ENCODE measurements around the gene CCL28. TPM values are rescaled to one million over a fixed set of nuclear protein-coding genes. Genes with fewer than 3 reads are reported as not detected.

CCL28 gene
- total RNA-seq, 2 donors from 2014 or later: 4.4 to 6.3 TPM

- H3K36me3 ChIP-seq: no peaks in the 10 kb centered on the region
- intact Hi-C loops (cut with DNase I): no loop called here
- no peaks in the 10 kb centered on the region for H3K9me3 ChIP-seq
- TF ChIP-seq POLR2AphosphoS5 (IDR thresholded peaks at IDR 0.05): no peak
- no peak for TF ChIP-seq CTCF (IDR thresholded peaks at IDR 0.05)
- no peak for TF ChIP-seq POLR2A (IDR thresholded peaks at IDR 0.05)
- H3K4me3 ChIP-seq: no peak overlapping the region
- H3K27ac ChIP-seq: no peak overlapping the region
- DNase-seq (ENCODE audit: low spot score): no peak
- H3K27me3 ChIP-seq (replicated peaks; ENCODE audit: insufficient read depth): no peaks in the 10 kb centered on the region
- H3K4me1 ChIP-seq (replicated peaks): no peaks in the 10 kb centered on the region
- 31% methylated on average over 3 of the region's 3 CpGs for WGBS
These were observed 4.7 kb upstream of the CCL28 start for GRCh38 chr5:43416803-43417394.

DNA sequence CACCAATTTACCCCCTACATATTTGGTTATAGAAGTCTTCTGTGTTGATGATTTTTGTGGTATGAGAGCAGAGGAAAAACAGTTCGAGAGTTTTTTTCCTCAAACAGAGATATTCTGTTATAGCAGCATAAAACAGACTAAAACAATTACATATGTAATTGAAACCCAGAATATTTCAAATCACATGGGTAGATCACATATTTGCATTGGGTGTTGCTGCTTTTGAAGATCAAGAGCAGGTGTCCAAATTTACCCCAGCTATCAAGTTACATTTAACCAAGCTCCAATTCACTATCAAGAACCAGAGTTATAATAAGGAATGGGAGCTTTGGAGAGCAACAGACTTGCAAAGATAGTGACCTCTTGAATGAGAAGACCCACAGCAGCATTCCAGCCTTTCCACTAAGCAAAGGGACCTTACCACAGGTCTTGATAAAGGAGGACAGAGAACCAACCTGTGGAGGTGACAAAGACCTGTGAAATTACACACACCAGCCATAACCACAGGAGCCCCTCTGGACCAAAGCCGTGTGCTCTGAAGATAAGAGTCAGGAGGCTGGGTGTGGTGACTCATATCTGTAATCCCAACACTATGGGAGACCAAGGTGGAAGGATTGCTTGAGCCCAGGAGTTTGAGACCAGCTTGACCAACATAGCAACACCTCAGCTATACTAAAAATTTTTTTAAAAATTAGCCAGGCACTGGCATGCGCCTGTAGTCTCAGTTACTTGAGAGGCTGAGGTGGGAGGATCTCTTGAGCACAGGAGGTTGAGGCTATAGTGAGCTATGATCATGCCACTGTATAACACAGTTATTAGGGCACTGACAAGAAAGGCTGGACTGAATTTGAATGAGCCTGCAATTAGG lies 4.0 kb upstream of the CCL28 start:
- TF ChIP-seq CTCF (IDR thresholded peaks at IDR 0.05) (no peak), POLR2AphosphoS5 (IDR thresholded peaks at IDR 0.05) (no peak), POLR2A (IDR thresholded peaks at IDR 0.05) (no peak)
- Histone ChIP-seq H3K27ac (no peak overlapping the region), H3K27me3 (replicated peaks; ENCODE audit: insufficient read depth) (no peaks in the 10 kb centered on the region), H3K4me1 (replicated peaks) (no peaks in the 10 kb centered on the region), H3K36me3 (no peaks in the 10 kb centered on the region), H3K9me3 (no peaks in the 10 kb centered on the region), H3K4me3 (no peak overlapping the region)
- WGBS: 89% methylated on average over 3 of the region's 3 CpGs
- no peak for DNase-seq (ENCODE audit: low spot score)
- intact Hi-C loops (cut with DNase I): no loop called here

DNA sequence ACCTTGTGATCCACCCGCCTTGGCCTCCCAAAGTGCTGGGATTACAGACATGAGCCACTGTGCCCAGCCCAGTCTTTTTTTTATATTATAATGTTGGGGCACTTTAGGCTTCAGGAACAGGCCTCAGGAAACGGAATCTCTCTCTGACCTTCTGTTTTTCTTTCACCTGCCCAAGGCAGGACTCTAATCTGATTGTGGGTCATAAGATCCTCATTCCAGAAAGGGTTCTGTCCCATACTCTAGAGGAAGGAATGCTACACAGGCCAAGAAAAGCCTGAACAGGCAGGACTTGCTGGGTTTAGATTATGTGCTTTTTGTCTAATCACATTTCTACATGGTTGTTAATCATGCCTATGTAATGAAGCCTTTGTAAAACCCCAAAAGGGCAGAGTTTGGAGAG lies 1.8 kb upstream of the CCL28 start:
- no peaks in the 10 kb centered on the region for H3K9me3 ChIP-seq
- no peaks in the 10 kb centered on the region for H3K27me3 ChIP-seq (replicated peaks; ENCODE audit: insufficient read depth)
- no peak overlapping the region for H3K4me3 ChIP-seq
- no peak for TF ChIP-seq POLR2AphosphoS5 (IDR thresholded peaks at IDR 0.05)
- no peak for TF ChIP-seq CTCF (IDR thresholded peaks at IDR 0.05)
- no peak for TF ChIP-seq POLR2A (IDR thresholded peaks at IDR 0.05)
- no peaks in the 10 kb centered on the region for H3K4me1 ChIP-seq (replicated peaks)
- no peak overlapping the region for H3K27ac ChIP-seq
- 100% methylated on average over 2 of the region's 2 CpGs for WGBS
- no peaks in the 10 kb centered on the region for H3K36me3 ChIP-seq
- intact Hi-C loops (cut with DNase I): no loop called here
- DNase-seq (ENCODE audit: low spot score): no peak

DNA sequence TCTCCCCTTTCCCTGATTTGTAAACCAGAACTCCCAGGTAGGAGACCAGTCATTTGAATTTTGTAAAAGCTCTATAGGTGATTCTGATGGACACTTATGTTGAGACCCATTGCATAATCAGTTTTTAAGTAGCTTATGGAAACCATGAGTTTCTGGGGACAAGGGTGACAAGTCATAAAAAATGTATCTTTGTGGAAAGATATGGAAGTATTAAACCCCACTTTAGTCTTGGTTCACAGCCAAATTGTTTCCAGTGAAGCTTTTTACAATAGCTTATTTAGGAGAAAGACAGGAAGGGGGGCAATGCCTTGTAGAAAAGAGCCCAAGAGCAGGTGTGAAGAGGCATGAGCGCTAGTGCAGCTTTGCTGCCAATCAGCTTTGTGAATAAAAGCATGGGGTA lies 453 bp upstream of the CCL28 start:
- no peak overlapping the region for H3K27ac ChIP-seq

More for the DNA sequence above, 453 bp upstream of the CCL28 start:
- 79% methylated on average over 1 of the region's 1 CpG for WGBS
- Histone ChIP-seq H3K36me3 (no peaks in the 10 kb centered on the region), H3K4me1 (replicated peaks) (no peaks in the 10 kb centered on the region), H3K9me3 (no peaks in the 10 kb centered on the region), H3K4me3 (no peak overlapping the region), H3K27me3 (replicated peaks; ENCODE audit: insufficient read depth) (no peaks in the 10 kb centered on the region)
- intact Hi-C loops (cut with DNase I): no loop called here
- no peak for DNase-seq (ENCODE audit: low spot score)
- TF ChIP-seq CTCF (IDR thresholded peaks at IDR 0.05): no peak
- TF ChIP-seq POLR2A (IDR thresholded peaks at IDR 0.05): no peak
- no peak for TF ChIP-seq POLR2AphosphoS5 (IDR thresholded peaks at IDR 0.05)

Measured in prostate gland (tissue), 2 donors.